Neural progenitor cell (in vitro differentiated cells): Measurements from ENCODE around the gene DDX10. TPM values are rescaled to one million over a fixed set of nuclear protein-coding genes. Genes with fewer than 3 reads are reported as not detected.

Source experiments
- DNase-seq: peaks from one replicate; pipeline ENCODE4 v3.0.0-alpha.2; 2016; ENCODE audit warnings: low spot score
- H2AFZ ChIP-seq: fragments of 200-600 bp; sonication (generic); replicated peaks from 2 replicates; pipeline ENCODE4 v1.6.1; 2016; ENCODE audit warnings: antibody characterized with exemption
- H3F3A ChIP-seq: fragments of 200-600 bp; sonication (generic); 2 replicates; pipeline ENCODE4 v1.6.1; 2016; ENCODE audit warnings: antibody characterized with exemption, low read depth
- H3K27ac ChIP-seq: fragments of 200-600 bp; sonication (generic); 2 replicates; pipeline ENCODE4 v1.5.1; 2016; ENCODE audit warnings: mild to moderate bottlenecking
- H3K27me3 ChIP-seq: fragments of 200-600 bp; sonication (generic); 2 replicates; pipeline ENCODE4 v1.6.1; 2016; ENCODE audit warnings: mild to moderate bottlenecking, moderate library complexity
- H3K36me3 ChIP-seq: fragments of 200-600 bp; sonication (generic); 2 replicates; pipeline ENCODE4 v1.5.1; 2016
- H3K4me1 ChIP-seq: fragments of 200-600 bp; sonication (generic); 2 replicates; pipeline ENCODE4 v1.6.1; 2016; ENCODE audit warnings: mixed run types
- H3K4me2 ChIP-seq: fragments of 200-600 bp; sonication (generic); 2 replicates; pipeline ENCODE4 v1.6.1; 2016
- H3K4me3 ChIP-seq: fragments of 200-600 bp; sonication (generic); 2 replicates; pipeline ENCODE4 v1.5.1; 2016
- H3K79me2 ChIP-seq: fragments of 200-600 bp; sonication (generic); 2 replicates; pipeline ENCODE4 v1.6.1; 2016; ENCODE audit warnings: low read depth
- H3K9ac ChIP-seq: fragments of 200-600 bp; sonication (generic); 2 replicates; pipeline ENCODE4 v1.6.1; 2016
- H3K9me3 ChIP-seq: fragments of 200-600 bp; sonication (generic); 2 replicates; pipeline ENCODE4 v1.5.1; 2016; ENCODE audit warnings: low read depth
- H4K20me1 ChIP-seq: fragments of 200-600 bp; sonication (generic); 2 replicates; pipeline ENCODE4 v1.6.1; 2016; ENCODE audit warnings: low read depth
- H3K27ac Mint-ChIP-seq: 3 replicates; pipeline ENCODE4 v1.8.0; 2021; ENCODE audit warnings: mixed read lengths
- H3K27me3 Mint-ChIP-seq: 2 replicates; pipeline ENCODE4 v1.8.0; 2022; ENCODE audit warnings: low read depth, mild to moderate bottlenecking, inconsistent platforms, moderate library complexity, mixed read lengths; ENCODE audit not compliant: insufficient read depth
- H3K36me3 Mint-ChIP-seq: 3 replicates; pipeline ENCODE4 v1.8.0; 2021; ENCODE audit warnings: mixed read lengths
- H3K4me1 Mint-ChIP-seq: 3 replicates; pipeline ENCODE4 v1.8.0; 2021; ENCODE audit warnings: mixed read lengths
- H3K4me3 Mint-ChIP-seq: 3 replicates; pipeline ENCODE4 v1.8.0; 2021; ENCODE audit warnings: mild to moderate bottlenecking, moderate library complexity, mixed read lengths
- H3K9me3 Mint-ChIP-seq: 3 replicates; pipeline ENCODE4 v1.8.0; 2020; ENCODE audit warnings: mixed read lengths
- EZH2 ChIP-seq: fragments of 200-600 bp; sonication (generic); IDR thresholded peaks from 2 replicates; pipeline ENCODE4 v1.6.1; 2017; ENCODE audit warnings: antibody characterized with exemption, mild to moderate bottlenecking, moderate library complexity
- EZH2phosphoT487 ChIP-seq: fragments of 200-600 bp; sonication (generic); IDR thresholded peaks from 2 replicates; pipeline ENCODE4 v1.6.1; 2017; ENCODE audit warnings: antibody characterized with exemption
- total RNA-seq: library from RNA; depleted of rRNA; stranded (reverse); fragments of >200 nt; gene quantifications from 2 replicates; pipeline ENCODE4 v1.2.3, GENCODE V29; 2015; ENCODE audit warnings: low replicate concordance
- TF ChIP-seq, protein P1 (sequence below): fragments of 200-600 bp; sonication (generic); IDR thresholded peaks from 2 replicates; pipeline ENCODE4 v1.5.1; 2017; ENCODE audit warnings: antibody characterized with exemption, mild to moderate bottlenecking

The DDX10 gene
- total RNA-seq, 1 donor from 2014 or later: 34.1 TPM

GRCh38 chr11:108748968-108749367 lies 84.1 kb downstream of the DDX10 start:
- peaks cover 5% of the 10 kb centered on the region for H3K79me2 ChIP-seq
- no peak overlapping the region for H3K4me3 ChIP-seq
- H3K4me2 ChIP-seq: no peak overlapping the region
- TF ChIP-seq, protein P1, sequence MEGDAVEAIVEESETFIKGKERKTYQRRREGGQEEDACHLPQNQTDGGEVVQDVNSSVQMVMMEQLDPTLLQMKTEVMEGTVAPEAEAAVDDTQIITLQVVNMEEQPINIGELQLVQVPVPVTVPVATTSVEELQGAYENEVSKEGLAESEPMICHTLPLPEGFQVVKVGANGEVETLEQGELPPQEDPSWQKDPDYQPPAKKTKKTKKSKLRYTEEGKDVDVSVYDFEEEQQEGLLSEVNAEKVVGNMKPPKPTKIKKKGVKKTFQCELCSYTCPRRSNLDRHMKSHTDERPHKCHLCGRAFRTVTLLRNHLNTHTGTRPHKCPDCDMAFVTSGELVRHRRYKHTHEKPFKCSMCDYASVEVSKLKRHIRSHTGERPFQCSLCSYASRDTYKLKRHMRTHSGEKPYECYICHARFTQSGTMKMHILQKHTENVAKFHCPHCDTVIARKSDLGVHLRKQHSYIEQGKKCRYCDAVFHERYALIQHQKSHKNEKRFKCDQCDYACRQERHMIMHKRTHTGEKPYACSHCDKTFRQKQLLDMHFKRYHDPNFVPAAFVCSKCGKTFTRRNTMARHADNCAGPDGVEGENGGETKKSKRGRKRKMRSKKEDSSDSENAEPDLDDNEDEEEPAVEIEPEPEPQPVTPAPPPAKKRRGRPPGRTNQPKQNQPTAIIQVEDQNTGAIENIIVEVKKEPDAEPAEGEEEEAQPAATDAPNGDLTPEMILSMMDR: no peak
- TF ChIP-seq EZH2phosphoT487 (no peak), EZH2 (no peak)
- no peak overlapping the region for H3K9ac ChIP-seq
- no peaks in the 10 kb centered on the region for H3K36me3 ChIP-seq
- no peaks in the 10 kb centered on the region for H3K4me1 ChIP-seq
- Mint-ChIP-seq H3K9me3 (no peaks in the 10 kb centered on the region), H3K27ac (no peak overlapping the region), H3K36me3 (no peaks in the 10 kb centered on the region), H3K27me3 (no peaks in the 10 kb centered on the region), H3K4me3 (no peak overlapping the region), H3K4me1 (no peaks in the 10 kb centered on the region)
- H3K27me3 ChIP-seq: no peaks in the 10 kb centered on the region
- no peaks in the 10 kb centered on the region for H3F3A ChIP-seq
- H3K27ac ChIP-seq: no peak overlapping the region
- H4K20me1 ChIP-seq: no peaks in the 10 kb centered on the region
- DNase-seq: no peak
- no peaks in the 10 kb centered on the region for H3K9me3 ChIP-seq
- no peak overlapping the region for H2AFZ ChIP-seq

GRCh38 chr11:108751444-108751843 lies 86.6 kb downstream of the DDX10 start:
- Histone ChIP-seq H3K4me1 (peaks cover 10% of the 10 kb centered on the region), H3K79me2 (peaks cover 9% of the 10 kb centered on the region), H3K27ac (no peak overlapping the region), H4K20me1 (no peaks in the 10 kb centered on the region), H3K4me3 (no peak overlapping the region), H3F3A (no peaks in the 10 kb centered on the region), H2AFZ (no peak overlapping the region), H3K4me2 (no peak overlapping the region), H3K27me3 (no peaks in the 10 kb centered on the region), H3K9ac (no peak overlapping the region), H3K9me3 (no peaks in the 10 kb centered on the region), H3K36me3 (no peaks in the 10 kb centered on the region)
- H3K4me1 Mint-ChIP-seq: peaks cover 17% of the 10 kb centered on the region
- DNase-seq: no peak
- H3K36me3 Mint-ChIP-seq: no peaks in the 10 kb centered on the region
- H3K4me3 Mint-ChIP-seq: no peak overlapping the region
- H3K9me3 Mint-ChIP-seq: no peaks in the 10 kb centered on the region
- H3K27ac Mint-ChIP-seq: no peak overlapping the region
- TF ChIP-seq EZH2phosphoT487: no peak
- TF ChIP-seq EZH2: no peak
- TF ChIP-seq, protein P1: no peak
- H3K27me3 Mint-ChIP-seq: no peaks in the 10 kb centered on the region

GRCh38 chr11:108752297-108752751 lies 87.5 kb downstream of the DDX10 start:
- Mint-ChIP-seq H3K36me3 (no peaks in the 10 kb centered on the region), H3K4me3 (no peak overlapping the region), H3K27ac (no peak overlapping the region), H3K4me1 (peaks cover 22% of the 10 kb centered on the region), H3K9me3 (no peaks in the 10 kb centered on the region), H3K27me3 (no peaks in the 10 kb centered on the region)
- Histone ChIP-seq H2AFZ (no peak overlapping the region), H3K9ac (no peak overlapping the region), H3F3A (no peaks in the 10 kb centered on the region), H4K20me1 (peaks cover 4% of the 10 kb centered on the region), H3K4me2 (no peak overlapping the region), H3K4me3 (no peak overlapping the region), H3K27ac (no peak overlapping the region), H3K9me3 (no peaks in the 10 kb centered on the region), H3K36me3 (no peaks in the 10 kb centered on the region), H3K27me3 (no peaks in the 10 kb centered on the region), H3K79me2 (peaks cover 12% of the 10 kb centered on the region), H3K4me1 (peaks cover 18% of the 10 kb centered on the region)
- DNase-seq: no peak
- no peak for TF ChIP-seq EZH2
- TF ChIP-seq, protein P1: no peak
